ENCODE results near the gene DSE.

DNA sequence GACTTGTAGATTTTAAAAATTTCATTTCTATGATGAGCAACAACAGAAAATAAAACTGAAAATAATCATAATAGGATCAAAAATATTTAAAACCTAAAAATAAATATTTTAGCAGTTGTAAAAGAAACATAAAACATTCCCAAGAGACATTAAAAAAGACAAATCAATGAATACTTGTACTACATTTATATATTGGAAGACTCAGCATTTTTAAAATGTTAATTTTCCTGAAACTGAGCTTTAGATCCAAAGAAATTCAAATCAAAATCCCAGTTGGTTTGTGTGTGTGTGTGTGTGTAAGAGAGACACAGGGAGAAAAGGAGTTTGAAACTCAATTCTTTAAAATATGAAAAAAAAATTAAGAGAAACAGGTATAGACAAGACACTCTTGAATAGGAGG lies 38.7 kb upstream of the DSE start:
- TF ChIP-seq, protein P1, sequence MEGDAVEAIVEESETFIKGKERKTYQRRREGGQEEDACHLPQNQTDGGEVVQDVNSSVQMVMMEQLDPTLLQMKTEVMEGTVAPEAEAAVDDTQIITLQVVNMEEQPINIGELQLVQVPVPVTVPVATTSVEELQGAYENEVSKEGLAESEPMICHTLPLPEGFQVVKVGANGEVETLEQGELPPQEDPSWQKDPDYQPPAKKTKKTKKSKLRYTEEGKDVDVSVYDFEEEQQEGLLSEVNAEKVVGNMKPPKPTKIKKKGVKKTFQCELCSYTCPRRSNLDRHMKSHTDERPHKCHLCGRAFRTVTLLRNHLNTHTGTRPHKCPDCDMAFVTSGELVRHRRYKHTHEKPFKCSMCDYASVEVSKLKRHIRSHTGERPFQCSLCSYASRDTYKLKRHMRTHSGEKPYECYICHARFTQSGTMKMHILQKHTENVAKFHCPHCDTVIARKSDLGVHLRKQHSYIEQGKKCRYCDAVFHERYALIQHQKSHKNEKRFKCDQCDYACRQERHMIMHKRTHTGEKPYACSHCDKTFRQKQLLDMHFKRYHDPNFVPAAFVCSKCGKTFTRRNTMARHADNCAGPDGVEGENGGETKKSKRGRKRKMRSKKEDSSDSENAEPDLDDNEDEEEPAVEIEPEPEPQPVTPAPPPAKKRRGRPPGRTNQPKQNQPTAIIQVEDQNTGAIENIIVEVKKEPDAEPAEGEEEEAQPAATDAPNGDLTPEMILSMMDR (IDR thresholded peaks at IDR 0.05): no peak
- no peak for TF ChIP-seq POLR2A (IDR thresholded peaks at IDR 0.05)
